Type B pancreatic cell (in vitro differentiated cells): ENCODE results near the gene MVB12B. TPM values are rescaled to one million over a fixed set of nuclear protein-coding genes. Genes with fewer than 3 reads are reported as not detected.

Experiments
- DNase-seq: peaks from one replicate; pipeline ENCODE4 v3.0.0; 2021; ENCODE audit warnings: mixed read lengths; ENCODE audit not compliant: unreplicated experiment; ENCODE audit errors: extremely low spot score
- H3K27ac Mint-ChIP-seq: 2 replicates; pipeline ENCODE4 v1.8.0; 2021; ENCODE audit warnings: mild to moderate bottlenecking, mixed read lengths
- H3K27me3 Mint-ChIP-seq: 2 replicates; pipeline ENCODE4 v1.8.0; 2021; ENCODE audit warnings: mixed read lengths
- H3K36me3 Mint-ChIP-seq: 2 replicates; pipeline ENCODE4 v1.8.0; 2021; ENCODE audit warnings: mixed read lengths
- H3K4me1 Mint-ChIP-seq: one replicate; pipeline ENCODE4 v1.8.0; 2021; ENCODE audit warnings: mixed read lengths; ENCODE audit not compliant: unreplicated experiment
- H3K4me3 Mint-ChIP-seq: 2 replicates; pipeline ENCODE4 v1.8.0; 2021; ENCODE audit warnings: mild to moderate bottlenecking, mixed read lengths
- H3K9me3 Mint-ChIP-seq: 2 replicates; pipeline ENCODE4 v1.8.0; 2021; ENCODE audit warnings: mixed read lengths
- CTCF ChIP-seq: fragments of 200-600 bp; sonication (generic); conservative IDR thresholded peaks from 2 replicates; pipeline ENCODE4 v1.5.0; 2021; ENCODE audit warnings: antibody characterized with exemption, mild to moderate bottlenecking
- total RNA-seq: library from RNA; stranded (reverse); gene quantifications from 2 replicates; pipeline ENCODE4 v1.2.1, GENCODE V29; 2021; ENCODE audit warnings: low replicate concordance

The MVB12B gene
- total RNA-seq, 1 donor from 2014 or later = 26.1 TPM

GRCh38 chr9:126509718-126510117, 183.1 kb downstream of the MVB12B start:
- Mint-ChIP-seq H3K9me3 (no peaks in the 10 kb centered on the region), H3K4me1 (peaks cover 7% of the 10 kb centered on the region), H3K36me3 (no peaks in the 10 kb centered on the region), H3K4me3 (no peak overlapping the region), H3K27ac (no peak overlapping the region), H3K27me3 (peaks cover 25% of the 10 kb centered on the region)
- no peak for TF ChIP-seq CTCF
- no peak for DNase-seq

- H3K4me3 Mint-ChIP-seq = no peak overlapping the region
- no peaks in the 10 kb centered on the region for H3K9me3 Mint-ChIP-seq
- peaks cover 32% of the 10 kb centered on the region for H3K27me3 Mint-ChIP-seq
- peaks cover 13% of the 10 kb centered on the region for H3K4me1 Mint-ChIP-seq
- H3K27ac Mint-ChIP-seq = no peak overlapping the region
- TF ChIP-seq CTCF = no peak
- H3K36me3 Mint-ChIP-seq = no peaks in the 10 kb centered on the region
- DNase-seq = no peak
Observed at GRCh38 chr9:126510564-126510963, 183.9 kb downstream of the MVB12B start.

GRCh38 chr9:126511411-126511810, 184.8 kb downstream of the MVB12B start:
- H3K9me3 Mint-ChIP-seq = no peaks in the 10 kb centered on the region
- H3K36me3 Mint-ChIP-seq = no peaks in the 10 kb centered on the region
- peaks cover 16% of the 10 kb centered on the region for H3K4me1 Mint-ChIP-seq
- DNase-seq = no peak
- H3K27ac Mint-ChIP-seq = no peak overlapping the region
- TF ChIP-seq CTCF = no peak
- no peak overlapping the region for H3K4me3 Mint-ChIP-seq
- peaks cover 38% of the 10 kb centered on the region for H3K27me3 Mint-ChIP-seq

DNA sequence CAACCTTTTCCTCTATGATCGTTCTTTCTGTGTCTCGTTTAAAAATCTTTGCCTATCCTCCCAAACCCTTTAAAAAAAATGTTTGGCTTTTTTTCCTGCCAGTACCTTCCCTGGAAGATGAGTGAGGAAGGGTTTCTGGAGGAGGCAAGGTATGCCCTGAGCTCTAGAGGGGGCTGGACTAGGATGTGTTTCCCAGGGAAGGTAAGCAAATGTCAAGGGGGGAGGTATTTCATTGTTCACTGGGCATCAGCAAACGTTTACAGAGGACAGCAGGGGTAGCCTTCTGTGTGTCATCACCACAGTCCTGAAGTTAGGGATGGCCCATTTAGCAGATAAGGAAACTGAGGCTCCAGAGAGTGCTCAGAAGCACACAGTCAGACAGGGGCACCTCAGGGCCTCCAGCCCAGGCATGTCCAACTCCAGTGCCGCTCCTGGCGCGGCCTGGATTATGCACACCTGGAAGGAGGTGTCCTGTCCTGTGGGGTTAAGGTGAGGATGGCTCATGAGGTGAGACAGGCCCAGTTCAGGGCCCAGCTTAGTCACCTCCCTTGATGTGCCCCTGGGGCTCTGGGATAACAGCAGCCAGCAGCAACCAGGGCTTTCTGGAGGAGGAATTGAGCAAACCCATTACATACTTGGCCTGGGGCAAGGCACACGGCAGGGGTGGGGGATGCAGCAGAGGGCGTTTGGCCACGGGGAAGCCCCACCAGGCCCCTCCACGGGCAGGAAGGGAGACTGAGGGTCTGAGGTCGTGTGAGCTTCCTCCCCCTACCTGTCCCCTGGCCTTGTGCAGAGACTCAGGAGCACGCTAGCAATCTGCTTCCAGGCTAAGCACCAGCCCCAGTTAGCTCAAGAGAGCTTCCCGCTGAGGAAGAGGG, 186.8 kb downstream of the MVB12B start:
- Mint-ChIP-seq H3K4me1 (peaks cover 36% of the 10 kb centered on the region), H3K27me3 (peaks cover 56% of the 10 kb centered on the region), H3K4me3 (no peak overlapping the region), H3K36me3 (no peaks in the 10 kb centered on the region), H3K27ac (no peak overlapping the region), H3K9me3 (no peaks in the 10 kb centered on the region)
- no peak for TF ChIP-seq CTCF
- no peak for DNase-seq

DNA sequence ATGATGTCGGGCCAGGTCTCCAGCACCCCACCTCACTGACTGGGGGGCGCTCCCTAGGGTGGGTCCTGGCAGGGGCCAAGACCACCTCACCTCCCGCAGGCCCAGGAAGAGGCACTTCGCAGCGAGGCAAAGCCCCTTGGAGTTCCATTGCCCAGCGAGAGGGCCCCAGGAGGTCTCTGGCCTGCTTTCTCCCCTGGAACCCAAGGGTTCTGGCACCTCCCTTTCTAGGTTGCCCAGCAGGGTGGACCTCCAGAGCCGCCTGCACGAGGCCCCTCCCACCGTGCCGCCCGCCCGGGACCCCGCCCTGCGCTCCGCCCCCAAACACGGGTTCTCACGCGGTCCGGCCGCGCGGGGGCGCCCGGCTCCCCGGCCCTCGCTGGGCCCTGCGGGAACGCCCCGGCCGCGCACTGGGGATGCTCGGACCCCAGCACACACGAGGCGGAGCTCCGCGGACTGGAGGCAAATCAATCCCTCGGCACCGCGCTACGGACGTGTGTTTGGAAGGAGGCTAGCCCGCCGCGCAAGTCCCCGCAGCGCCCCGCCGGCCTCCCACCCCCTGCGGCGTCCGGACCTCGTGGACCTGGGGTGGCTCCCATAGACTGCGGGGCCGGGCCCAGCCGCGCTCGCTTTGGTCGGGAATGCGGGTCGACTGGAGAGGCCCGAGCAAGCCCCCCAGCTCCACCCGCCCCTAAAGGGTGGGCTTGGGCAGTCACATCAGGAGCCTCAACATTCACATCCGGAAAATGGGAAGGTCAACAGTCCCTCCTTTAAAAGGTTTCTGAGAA, 187.6 kb downstream of the MVB12B start:
- no peak for DNase-seq
- Mint-ChIP-seq H3K4me1 (peaks cover 44% of the 10 kb centered on the region), H3K36me3 (no peaks in the 10 kb centered on the region), H3K27ac (no peak overlapping the region), H3K27me3 (peaks cover 58% of the 10 kb centered on the region), H3K4me3 (no peak overlapping the region), H3K9me3 (no peaks in the 10 kb centered on the region)
- TF ChIP-seq CTCF = peak; percentile 77
